ENCODE results near the gene SCMH1.

SCMH1 gene

DNA sequence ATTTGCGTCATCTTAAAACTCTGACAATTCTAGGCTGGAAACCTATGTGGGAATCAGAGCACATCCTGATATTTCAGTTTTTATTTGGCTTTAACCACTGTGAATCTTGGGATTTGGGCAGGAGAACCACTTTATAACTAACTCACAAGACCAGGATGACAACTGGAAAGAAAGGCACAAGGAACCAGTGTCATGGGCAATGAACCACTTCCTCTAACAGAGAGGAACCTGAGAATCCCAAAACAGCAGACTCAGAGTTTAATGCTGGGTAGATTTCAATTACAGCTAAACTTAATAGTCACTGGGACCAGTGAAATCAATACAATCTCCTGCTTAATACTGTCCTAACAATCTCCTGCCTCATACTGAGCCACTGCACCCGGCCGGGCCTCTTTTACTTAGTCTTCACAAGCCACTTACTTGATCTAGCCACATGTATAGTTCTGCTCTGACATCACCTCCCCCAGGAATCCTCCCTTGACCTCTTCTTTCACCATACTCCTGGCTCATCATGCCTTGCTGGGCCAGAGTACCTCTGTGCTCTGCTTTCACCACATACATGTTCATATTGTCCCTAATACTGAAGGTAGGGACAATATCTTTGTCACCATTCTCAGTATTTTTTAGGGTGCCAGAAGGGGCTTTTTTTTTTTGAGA is 200.4 kb downstream of the SCMH1 start:
- no peak for DNase-seq (ENCODE audit: low read depth)
- TF ChIP-seq, protein P1, sequence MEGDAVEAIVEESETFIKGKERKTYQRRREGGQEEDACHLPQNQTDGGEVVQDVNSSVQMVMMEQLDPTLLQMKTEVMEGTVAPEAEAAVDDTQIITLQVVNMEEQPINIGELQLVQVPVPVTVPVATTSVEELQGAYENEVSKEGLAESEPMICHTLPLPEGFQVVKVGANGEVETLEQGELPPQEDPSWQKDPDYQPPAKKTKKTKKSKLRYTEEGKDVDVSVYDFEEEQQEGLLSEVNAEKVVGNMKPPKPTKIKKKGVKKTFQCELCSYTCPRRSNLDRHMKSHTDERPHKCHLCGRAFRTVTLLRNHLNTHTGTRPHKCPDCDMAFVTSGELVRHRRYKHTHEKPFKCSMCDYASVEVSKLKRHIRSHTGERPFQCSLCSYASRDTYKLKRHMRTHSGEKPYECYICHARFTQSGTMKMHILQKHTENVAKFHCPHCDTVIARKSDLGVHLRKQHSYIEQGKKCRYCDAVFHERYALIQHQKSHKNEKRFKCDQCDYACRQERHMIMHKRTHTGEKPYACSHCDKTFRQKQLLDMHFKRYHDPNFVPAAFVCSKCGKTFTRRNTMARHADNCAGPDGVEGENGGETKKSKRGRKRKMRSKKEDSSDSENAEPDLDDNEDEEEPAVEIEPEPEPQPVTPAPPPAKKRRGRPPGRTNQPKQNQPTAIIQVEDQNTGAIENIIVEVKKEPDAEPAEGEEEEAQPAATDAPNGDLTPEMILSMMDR (IDR thresholded peaks at IDR 0.05; ENCODE audit: insufficient read depth, low read depth, low read length, missing control alignments), result no peak

DNA sequence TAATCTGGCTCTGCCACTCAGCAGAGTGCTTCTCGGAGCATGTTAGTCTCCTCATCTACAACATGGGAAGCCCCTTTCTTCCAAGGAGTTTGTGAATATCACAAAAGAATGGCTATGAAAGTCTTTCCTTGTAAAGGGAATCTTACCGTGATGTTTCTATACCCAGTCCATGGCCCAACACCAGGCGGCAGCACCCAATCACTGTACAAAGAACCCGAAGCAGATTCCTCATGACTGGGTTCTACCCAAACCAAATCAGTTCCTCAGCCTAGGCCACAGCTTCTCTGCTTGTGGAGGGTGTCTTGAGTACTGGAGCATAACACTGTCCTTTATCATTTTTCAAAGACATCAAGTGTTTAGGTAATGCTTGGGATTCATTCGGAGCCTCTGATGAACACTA is 204.0 kb downstream of the SCMH1 start:
- H3K4me3 ChIP-seq (ENCODE audit: low read length), result no peak overlapping the region
- no peak for DNase-seq (ENCODE audit: low read depth)
- TF ChIP-seq, protein P1 (IDR thresholded peaks at IDR 0.05; ENCODE audit: insufficient read depth, low read depth, low read length, missing control alignments), result peak; percentile 45

More for the DNA sequence above, 200.4 kb downstream of the SCMH1 start:
- no peak overlapping the region for H3K4me3 ChIP-seq (ENCODE audit: low read length)

DNA sequence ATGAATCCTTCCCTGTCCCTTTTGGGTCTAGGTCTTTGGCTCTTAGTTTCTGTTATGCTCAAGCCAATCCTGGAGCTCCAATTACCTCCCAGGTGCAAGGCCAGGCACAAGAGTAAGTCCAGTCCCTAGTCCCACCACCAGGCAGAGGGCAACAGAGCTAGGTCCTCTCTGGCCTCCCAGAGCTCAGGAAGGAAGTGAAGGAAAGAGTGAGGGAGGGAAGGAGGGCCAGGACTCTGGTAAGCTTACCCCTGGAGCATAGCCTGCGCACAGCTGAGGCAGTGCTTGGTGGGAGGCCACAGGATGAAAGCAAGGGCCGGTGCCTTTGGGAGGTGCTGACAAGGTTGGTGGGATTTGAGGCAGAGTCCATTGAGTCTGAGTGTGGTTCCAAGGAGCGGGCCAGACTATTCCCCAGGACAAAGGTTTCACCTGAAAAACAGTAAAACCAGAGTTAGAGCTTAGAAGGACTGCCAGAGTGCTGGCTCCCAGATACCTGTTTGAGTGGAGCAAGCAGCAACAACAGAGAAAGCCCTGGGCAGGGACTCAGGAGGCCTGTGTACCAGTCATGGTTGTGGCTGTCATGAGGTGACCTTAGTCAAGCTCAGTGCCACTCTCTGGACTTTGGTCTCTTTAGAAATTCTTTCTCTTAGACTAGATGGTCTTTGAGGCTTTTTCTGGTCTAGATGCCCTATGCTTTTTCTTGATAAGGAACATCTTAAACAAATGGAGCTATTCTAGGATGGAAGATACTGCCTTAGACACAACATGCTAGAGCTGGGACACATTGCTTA is 204.8 kb downstream of the SCMH1 start:
- TF ChIP-seq, protein P1 (IDR thresholded peaks at IDR 0.05; ENCODE audit: insufficient read depth, low read depth, low read length, missing control alignments), result no peak
- H3K4me3 ChIP-seq (ENCODE audit: low read length), result no peak overlapping the region
- DNase-seq (ENCODE audit: low read depth), result no peak

DNA sequence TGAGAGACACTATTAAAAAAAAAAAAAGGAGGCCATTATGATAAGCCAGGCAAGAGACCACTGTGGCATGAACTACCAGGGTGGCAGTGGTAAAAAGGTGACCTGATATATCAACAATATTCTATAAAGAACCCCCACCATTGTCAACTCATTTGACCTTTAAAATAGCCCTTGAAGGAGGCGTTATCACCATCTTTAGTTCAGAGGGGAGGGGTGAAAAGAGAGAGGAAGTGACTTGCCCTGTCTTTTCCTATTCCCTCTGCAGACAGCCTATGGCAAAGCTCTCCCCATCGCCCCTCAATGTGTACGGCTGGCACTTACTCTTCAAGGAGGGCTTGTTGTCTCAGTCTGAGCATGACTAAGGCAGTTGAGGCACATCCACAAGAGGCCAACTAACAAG is 208.8 kb downstream of the SCMH1 start:
- H3K4me3 ChIP-seq (ENCODE audit: low read length), result no peak overlapping the region
- TF ChIP-seq, protein P1 (IDR thresholded peaks at IDR 0.05; ENCODE audit: insufficient read depth, low read depth, low read length, missing control alignments), result no peak
- DNase-seq (ENCODE audit: low read depth), result no peak

DNA sequence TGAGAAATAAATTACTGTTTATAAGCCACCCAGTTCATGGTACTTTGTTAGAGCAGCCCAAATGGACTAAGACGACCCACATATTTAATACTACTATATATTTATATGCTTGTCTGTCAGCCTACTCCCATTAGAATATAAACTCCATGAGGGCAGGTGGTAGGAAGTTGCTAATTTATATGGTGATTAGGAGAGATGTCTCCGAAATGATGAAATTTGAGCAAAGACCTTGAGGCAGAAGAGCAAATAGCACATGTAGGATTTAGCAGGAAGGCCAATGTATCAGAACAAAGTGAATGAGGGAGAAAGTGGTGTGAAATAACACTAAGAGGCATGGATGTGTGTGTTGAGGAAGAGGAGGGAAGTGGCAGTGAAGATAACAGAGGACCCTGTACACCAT is 210.0 kb downstream of the SCMH1 start:
- TF ChIP-seq, protein P1 (IDR thresholded peaks at IDR 0.05; ENCODE audit: insufficient read depth, low read depth, low read length, missing control alignments), result no peak
- no peak for DNase-seq (ENCODE audit: low read depth)
- H3K4me3 ChIP-seq (ENCODE audit: low read length), result no peak overlapping the region

DNA sequence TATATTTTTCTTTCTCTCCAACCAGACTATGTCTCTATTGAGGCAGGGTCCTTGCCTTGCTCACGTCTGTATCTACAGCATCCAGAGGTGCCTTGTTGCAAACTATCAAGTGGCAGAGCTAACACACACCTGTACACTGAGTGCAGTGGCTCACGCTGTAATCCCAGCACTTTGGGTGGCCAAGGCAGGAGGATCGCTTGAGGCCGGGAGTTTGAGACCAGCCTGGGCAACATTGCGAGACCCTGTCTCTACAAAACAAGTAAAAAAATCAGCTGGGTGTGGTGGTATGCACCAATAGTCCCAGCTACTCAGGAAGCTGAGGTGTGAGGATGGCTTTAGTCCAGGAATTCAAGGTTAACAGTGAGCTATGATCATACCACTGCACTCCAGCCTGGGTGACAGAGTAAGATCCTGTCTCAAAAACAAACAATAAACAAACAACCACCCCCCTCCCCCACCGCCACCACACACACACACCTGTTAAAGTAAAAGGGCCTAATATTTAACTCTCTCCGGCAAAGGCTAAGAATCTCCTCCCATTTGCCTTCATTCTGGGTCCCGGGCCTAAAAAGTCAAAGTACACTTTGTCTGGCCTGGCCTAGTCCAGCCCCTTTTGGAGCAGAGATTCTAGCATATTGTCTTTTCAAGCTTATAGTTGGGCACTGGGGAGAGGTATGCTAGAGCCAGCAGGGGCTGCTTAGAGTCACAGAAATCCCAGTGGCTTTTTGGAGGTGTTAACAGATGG is 211.1 kb downstream of the SCMH1 start:
- TF ChIP-seq, protein P1 (IDR thresholded peaks at IDR 0.05; ENCODE audit: insufficient read depth, low read depth, low read length, missing control alignments), result no peak
- DNase-seq (ENCODE audit: low read depth), result no peak
- no peak overlapping the region for H3K4me3 ChIP-seq (ENCODE audit: low read length)
